ENCODE data around the gene GRIA3.

GRIA3 gene

GRCh38 chrX:123189338-123189737, 5.3 kb downstream of the GRIA3 start:
- peak in 2 of 10 donors; percentile 39 to 64 for DNase-seq
- intact Hi-C loops (cut with DNase I) = no loop called here

DNA sequence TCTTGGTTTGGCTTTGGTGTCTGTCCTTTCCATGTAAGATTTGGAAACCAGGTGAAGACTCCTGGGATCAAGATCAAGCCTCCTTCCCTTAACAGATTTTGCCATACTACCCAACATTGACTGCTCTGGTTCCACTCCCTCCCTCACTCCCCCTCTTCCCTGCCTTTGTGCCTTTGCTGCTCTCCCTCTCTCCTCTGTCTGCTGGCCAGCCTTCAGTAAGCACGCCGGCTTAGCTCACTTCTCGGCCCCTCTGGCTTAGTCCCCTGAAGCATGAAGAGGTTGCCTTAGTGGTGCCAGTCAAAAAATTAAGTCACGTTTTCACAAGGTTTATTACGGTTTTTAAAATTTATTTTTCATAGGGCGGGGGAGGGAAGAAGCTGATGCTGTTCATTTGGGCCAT, 6.0 kb downstream of the GRIA3 start:
- intact Hi-C loops (cut with DNase I) = no loop called here
- DNase-seq = peak in 2 of 10 donors; percentile 60 to 68

DNA sequence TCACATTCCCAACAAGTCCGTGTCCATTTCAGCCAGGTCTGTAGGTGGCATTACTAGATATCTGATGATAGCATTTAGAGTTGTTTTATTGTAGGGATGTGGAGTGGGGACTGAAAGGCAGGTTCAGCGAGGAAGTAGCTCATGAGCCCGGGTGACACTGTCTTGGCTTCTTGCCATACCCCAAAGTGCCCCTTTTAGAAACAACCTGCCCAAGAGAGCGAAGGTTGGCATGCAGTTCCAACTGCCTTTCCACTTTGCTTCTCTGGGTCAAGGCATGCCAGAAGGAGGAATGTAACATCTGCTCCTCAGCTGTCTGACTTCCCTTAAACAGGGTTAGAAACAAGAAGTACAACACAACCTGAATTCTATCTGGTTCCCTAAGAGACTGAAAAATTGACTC, 9.0 kb downstream of the GRIA3 start:
- no peak for DNase-seq
- intact Hi-C loops (cut with DNase I) = no loop called here

- DNase-seq = no peak
- intact Hi-C loops (cut with DNase I) = no loop called here
Observed at GRCh38 chrX:123199338-123199737, 15.3 kb downstream of the GRIA3 start.

- intact Hi-C loops (cut with DNase I) = no loop called here
- DNase-seq = peak in 2 of 10 donors; percentile 20 to 46
Observed at GRCh38 chrX:123201720-123202119, 17.6 kb downstream of the GRIA3 start.

GRCh38 chrX:123202523-123202922, 18.4 kb downstream of the GRIA3 start:
- intact Hi-C loops (cut with DNase I) = no loop called here
- peak in 1 of 10 donors; percentile 41 for DNase-seq

- intact Hi-C loops (cut with DNase I) = no loop called here
- no peak for DNase-seq
Observed at GRCh38 chrX:123203772-123204171, 19.7 kb downstream of the GRIA3 start.

DNA sequence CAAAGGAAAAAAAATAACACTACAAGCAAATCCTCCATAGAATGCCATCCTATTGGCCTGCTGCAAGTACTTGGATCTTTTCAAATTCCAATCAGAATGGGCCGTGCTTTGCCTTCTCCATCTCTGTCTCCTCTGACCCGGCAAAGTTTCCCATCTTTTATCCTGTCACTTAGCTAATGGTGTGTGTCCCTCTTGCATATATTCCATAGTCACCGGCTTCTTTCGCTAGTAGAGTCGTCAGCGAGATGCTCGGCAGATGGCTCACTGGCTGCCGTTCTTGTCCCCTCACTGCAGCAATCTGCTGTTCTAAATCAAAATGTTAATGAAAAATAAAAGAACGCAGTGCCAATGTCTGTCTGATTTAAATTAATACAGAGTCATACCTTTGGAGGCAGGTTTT, 22.1 kb downstream of the GRIA3 start:
- intact Hi-C loops (cut with DNase I) = no loop called here
- DNase-seq = peak in 2 of 10 donors; percentile 70 to 80

DNA sequence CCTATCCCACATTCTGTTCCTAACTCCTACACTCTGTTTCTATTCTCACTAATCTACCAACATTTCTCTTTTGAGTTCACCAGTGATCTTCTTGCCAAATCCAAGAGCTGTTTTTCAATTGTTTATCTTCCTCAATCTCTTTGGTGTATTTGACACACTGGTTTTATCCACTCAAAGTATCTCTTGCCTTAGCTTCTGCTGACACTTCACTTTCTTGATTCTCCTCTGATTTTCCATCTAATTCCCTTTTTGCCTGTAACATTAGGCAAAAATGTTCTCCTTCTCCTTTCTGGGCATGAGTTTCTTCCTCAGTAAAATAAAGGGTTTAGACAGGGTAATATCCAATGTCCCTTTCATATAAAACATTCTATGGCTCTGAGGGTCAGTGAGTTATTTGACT, 26.2 kb downstream of the GRIA3 start:
- intact Hi-C loops (cut with DNase I) = no loop called here
- no peak for DNase-seq

DNA sequence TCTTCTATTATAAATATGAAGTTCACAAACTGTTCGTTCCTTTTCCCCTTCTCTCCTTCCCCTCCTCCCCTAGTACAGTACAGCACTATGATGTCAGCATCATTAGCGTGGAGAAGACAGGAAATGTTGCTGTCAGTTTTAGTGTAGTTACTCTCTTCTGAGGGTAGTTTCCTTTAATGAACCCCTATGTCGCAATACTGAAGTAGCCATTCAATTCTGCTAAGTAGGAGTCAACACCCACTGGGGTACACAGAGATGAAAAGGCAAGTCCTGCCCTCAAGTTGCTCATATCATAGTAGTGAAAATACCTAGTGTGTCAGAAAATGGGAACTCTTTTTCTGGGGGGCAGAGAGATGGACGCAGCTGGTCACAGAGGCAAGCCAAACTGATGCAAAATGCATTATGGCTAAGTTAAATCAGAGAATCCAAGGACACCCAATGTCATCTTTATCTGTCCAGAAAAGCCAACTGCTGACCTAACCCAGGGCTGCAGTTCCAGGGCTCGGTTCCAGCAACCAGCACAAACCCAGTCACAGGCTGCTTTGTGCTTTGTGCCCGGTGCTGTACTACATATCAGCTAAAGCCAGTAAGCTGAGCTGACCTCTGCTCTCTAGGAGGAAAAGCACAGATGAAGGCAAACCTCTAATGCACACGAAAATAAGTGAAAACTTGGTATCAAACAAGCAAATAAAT, 31.5 kb downstream of the GRIA3 start:
- peak in 9 of 10 donors; percentile 14 to 88 (median 54) for DNase-seq
- intact Hi-C loops (cut with DNase I) = no loop called here

DNA sequence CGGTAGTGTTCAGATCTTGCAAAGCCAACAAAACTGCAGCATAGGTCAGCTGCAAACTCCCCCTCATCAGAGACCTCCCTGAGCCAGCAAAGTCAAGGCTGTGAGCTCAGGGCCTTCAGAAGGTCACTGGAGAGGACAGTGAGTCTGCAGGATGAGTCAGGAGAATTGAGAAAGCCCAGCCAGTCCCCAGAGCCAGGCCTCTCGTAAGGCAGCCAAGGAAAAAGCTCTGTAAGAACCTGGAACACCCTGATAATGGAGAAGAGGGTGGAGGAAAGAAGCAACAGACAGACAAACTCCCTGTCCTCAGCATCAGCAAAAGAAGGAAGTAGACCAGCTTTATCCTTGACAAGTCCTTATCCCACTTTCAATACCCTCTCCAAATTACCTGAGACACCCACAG, 33.0 kb downstream of the GRIA3 start:
- DNase-seq = no peak
- intact Hi-C loops (cut with DNase I) = no loop called here

DNA sequence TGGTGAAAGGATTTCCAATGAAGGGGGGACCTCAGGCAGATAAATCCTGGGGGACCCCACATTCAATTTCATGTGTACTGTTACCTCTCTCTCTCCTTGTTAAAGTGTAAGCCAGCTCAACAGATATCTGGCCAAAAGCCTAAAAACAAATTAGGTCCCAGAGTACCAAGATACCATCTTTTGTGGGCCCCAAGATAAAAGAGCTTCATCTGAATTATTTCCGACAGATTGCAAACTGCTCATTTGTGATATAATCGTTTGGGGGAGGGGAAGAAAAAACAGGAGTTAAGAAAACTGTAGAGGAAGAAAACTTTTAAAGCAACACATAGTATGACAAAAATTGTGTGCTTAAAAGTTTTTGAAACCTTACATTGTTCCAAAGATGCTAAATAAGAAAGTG, 33.6 kb downstream of the GRIA3 start:
- intact Hi-C loops (cut with DNase I) = no loop called here
- DNase-seq = no peak

DNA sequence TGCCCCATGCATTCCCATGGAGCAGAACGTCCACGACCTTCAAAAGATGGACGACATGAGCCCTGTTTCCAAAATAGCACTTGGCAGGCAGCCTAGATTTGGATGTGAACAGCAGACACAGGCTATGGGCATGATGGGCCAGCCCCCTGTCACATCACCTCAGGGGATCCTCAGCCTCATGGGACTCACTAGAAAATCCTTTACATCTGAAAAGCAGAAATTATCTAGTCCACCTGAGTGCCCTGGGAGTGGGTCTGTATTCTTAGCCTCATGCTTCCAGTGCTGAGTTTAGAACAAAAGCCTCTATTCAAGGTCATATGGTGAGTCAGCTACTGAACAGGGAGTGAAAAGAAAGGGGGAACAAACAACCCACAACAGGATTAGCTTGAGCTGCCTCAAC, 35.8 kb downstream of the GRIA3 start:
- no peak for DNase-seq
- intact Hi-C loops (cut with DNase I) = no loop called here

- intact Hi-C loops (cut with DNase I) = no loop called here
- peak in 1 of 10 donors; percentile 65 for DNase-seq
Observed at GRCh38 chrX:123222920-123223319, 38.8 kb downstream of the GRIA3 start.

DNA sequence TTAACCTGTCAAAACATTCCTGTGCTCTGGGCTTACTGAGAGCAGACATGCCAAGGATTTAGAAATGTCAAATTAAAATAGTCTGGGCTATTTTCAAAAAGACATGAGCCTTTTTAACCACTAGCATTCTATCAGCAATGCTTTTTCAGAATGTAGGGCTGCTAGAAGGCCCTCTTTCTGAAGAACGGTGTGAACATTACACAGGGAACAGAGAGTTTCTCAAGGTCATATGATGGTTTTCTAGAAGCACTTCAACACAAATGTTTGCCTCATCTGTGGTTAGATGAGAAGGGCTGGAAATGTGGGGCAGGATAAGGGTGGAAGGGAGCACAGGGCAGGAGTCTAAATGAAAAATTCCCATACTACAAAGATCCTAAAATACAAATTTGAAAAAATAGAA, 39.3 kb downstream of the GRIA3 start:
- intact Hi-C loops (cut with DNase I) = no loop called here
- no peak for DNase-seq

DNA sequence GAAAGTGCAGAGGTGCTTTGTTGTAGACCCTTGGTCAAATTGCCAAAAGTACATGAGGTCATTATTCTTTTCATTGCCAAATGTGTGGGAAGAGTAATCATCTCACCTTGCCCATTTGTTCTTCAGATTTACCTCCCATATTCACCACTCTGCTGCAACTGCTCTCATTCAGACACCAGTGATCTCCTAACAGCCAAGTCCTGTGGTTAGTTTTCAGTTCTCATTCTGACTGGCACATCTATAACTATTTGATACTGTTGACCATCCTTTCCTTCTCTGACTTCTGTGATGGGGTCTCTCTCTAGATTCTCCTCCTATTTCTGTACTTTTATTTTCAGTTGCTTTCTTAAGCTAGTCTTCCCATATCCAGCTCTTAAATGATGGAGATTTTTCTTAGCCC, 39.8 kb downstream of the GRIA3 start:
- intact Hi-C loops (cut with DNase I) = no loop called here
- no peak for DNase-seq

DNA sequence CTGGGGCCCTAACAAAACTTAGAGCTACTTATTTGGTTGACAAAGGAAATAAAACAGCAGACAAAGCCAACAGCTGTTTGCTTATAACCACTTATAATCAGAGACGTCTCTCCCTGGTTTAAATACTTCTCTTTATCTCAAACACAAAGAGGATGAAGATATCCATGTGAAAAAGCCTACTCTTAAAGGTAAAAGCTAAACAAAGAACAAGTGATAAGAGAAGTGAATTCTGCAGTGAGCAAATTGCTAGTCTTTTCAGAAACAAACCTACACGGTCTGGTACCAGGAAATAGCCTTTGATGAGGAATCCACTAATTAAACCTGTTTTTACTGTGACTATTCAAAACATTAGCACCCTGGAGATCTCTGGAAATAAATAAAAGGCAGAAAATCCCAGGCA, 46.7 kb downstream of the GRIA3 start:
- DNase-seq = no peak
- intact Hi-C loops (cut with DNase I) = no loop called here

GRCh38 chrX:123236859-123237258, 52.8 kb downstream of the GRIA3 start:
- intact Hi-C loops (cut with DNase I) = no loop called here
- DNase-seq = no peak

- intact Hi-C loops (cut with DNase I) = no loop called here
- DNase-seq = no peak
Observed at GRCh38 chrX:123237271-123237670, 53.2 kb downstream of the GRIA3 start.

- no peak for DNase-seq
- intact Hi-C loops (cut with DNase I) = no loop called here
Observed at GRCh38 chrX:123254457-123254856, 70.4 kb downstream of the GRIA3 start.

- intact Hi-C loops (cut with DNase I) = no loop called here
- no peak for DNase-seq
Observed at GRCh38 chrX:123256378-123256777, 72.3 kb downstream of the GRIA3 start.

- intact Hi-C loops (cut with DNase I) = no loop called here
- no peak for DNase-seq
Observed at GRCh38 chrX:123260920-123261418, 76.9 kb downstream of the GRIA3 start.

GRCh38 chrX:123263270-123263669, 79.2 kb downstream of the GRIA3 start:
- intact Hi-C loops (cut with DNase I) = no loop called here

More at GRCh38 chrX:123263270-123263669, 79.2 kb downstream of the GRIA3 start:
- DNase-seq = no peak

All from posterior cingulate gyrus (tissue), 11 donors.